ENCODE data around the gene PDGFA. TPM values are rescaled to one million over a fixed set of nuclear protein-coding genes. Genes with fewer than 3 reads are reported as not detected.

Gene PDGFA
- total and polyA plus RNA-seq, 4 donors: 25.5 to 76.8 (median 58.3) TPM

DNA sequence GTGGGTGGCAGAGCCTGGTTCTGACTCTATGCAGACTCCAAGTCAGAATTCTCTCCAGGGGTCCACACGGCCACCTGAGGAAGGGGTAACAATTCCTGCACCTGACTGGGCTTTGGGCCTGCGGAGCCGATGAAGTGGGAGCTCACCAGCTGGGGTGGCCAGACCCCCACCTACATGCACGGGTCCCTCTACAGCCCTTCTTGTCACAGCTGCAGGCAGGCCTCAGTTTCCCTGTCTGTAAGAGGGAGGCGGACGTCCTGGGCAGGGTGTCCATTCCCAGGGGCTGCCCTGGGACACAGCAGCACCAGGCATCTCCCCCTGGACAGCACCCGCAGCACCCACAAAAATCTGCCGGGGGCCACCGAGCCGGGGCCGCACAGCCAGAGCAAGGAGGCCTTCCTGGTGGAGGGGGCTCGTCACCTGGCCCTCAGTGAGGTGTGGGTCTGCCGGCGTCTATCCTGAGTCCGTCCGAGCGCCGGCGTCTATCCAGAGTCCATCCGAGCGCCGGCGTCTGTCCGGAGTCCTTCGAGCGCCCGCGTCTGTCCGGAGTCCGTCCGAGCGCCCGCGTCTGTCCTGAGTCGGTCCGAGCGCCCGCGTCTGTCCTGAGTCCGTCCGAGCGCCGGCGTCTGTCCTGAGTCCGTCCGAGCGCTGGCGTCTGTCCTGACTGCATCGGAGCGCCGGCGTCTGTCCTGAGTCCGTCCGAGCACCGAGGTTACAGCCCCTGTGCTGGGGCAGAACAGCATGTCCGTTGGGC is 65.1 kb downstream of the PDGFA start:
- Histone ChIP-seq H3K4me1 (ENCODE audit: control insufficient read depth, insufficient read depth, low read length) (peaks cover 42% of the 10 kb centered on the region), H3K27me3 (ENCODE audit: control insufficient read depth, insufficient read depth, low read length) (peaks cover 26% of the 10 kb centered on the region), H3K36me3 (ENCODE audit: control insufficient read depth, insufficient read depth, low read length) (no peaks in the 10 kb centered on the region), H3K4me3 (ENCODE audit: low read depth, low read length) (no peak overlapping the region), H3K9me3 (ENCODE audit: control insufficient read depth, insufficient read depth, low read length) (no peaks in the 10 kb centered on the region), H3K27ac (ENCODE audit: low read depth, low read length) (no peak overlapping the region)
- no peak for DNase-seq (ENCODE audit: low read depth in 4 of 6, low spot score in 6 of 6)
- 94% methylated on average over 56 of the region's 56 CpGs for WGBS (ENCODE audit: insufficient coverage)

DNA sequence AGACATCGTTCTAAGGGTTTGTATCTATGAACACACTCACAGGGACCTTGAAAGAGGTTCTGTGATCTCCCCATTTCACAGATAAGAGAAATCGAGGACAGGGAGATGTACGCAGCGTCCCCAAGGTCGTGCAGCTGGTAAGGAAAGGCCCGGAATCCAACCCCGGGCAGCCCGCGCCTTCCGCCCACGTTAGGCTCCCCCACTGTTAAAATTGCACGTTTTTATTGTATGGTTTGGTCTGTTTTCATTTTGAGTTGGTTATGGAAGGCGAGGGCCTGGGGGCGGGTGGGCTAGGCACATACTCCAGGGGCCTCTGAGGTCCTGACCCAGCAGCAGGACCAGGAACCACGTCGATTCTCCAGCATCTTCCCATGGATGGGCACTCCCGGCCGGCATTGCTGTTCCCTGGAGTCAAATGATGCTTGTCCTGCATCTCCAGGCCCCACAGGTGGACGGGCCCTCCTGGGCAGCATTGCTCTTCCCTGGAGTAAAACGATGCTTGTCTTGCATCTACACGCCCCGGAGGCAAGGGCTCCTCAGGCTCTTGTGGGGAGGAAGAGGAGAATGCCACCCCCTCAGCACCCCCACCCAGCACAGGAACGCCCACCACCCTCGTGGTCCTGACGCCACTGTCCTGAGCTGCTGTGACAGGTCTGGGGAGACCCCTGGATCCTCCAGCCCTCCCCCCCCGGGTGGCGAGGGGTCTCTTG is 65.9 kb downstream of the PDGFA start:
- Histone ChIP-seq H3K4me3 (ENCODE audit: low read depth, low read length) (no peak overlapping the region), H3K9me3 (ENCODE audit: control insufficient read depth, insufficient read depth, low read length) (no peaks in the 10 kb centered on the region), H3K27ac (ENCODE audit: low read depth, low read length) (no peak overlapping the region), H3K36me3 (ENCODE audit: control insufficient read depth, insufficient read depth, low read length) (no peaks in the 10 kb centered on the region), H3K4me1 (ENCODE audit: control insufficient read depth, insufficient read depth, low read length) (peaks cover 42% of the 10 kb centered on the region), H3K27me3 (ENCODE audit: control insufficient read depth, insufficient read depth, low read length) (peaks cover 26% of the 10 kb centered on the region)
- WGBS (ENCODE audit: insufficient coverage): 87% methylated on average over 16 of the region's 27 CpGs
- no peak for DNase-seq (ENCODE audit: low read depth in 4 of 6, low spot score in 6 of 6)

DNA sequence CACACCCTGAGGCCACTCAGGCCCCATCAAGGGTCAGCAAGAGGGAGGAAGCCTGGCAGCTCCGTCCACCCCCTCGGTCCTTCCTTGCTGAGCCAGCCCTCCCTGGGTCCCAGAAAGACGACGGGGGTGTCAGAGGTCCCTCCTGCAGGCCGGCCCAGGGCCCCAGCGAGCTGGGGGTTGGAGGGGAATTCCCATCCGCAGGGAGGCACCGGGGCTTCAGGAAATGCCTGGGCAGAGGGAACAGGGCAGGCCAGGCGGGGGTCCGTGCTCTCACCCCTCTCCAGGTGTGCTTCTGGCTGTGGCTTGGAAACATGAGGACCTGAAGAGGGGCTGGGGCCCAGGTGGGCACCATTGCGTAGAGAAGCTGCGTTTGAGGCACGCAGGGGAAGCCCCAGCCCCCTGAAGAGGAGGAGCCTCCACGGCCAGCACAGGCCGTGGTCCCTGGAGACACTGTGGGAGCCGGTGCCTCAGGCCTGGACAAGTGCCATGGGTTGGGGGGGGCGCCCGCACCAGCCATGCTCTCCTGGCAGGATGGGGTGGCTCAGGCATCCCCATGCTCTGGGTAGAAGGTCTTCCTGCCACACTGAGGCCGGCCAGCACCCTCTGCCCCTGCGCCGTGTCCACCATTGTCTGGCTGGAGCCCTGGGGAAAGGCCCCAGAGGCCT is 66.7 kb downstream of the PDGFA start:
- Histone ChIP-seq H3K36me3 (ENCODE audit: control insufficient read depth, insufficient read depth, low read length) (no peaks in the 10 kb centered on the region), H3K27ac (ENCODE audit: low read depth, low read length) (no peak overlapping the region), H3K4me3 (ENCODE audit: low read depth, low read length) (no peak overlapping the region), H3K4me1 (ENCODE audit: control insufficient read depth, insufficient read depth, low read length) (peaks cover 39% of the 10 kb centered on the region), H3K9me3 (ENCODE audit: control insufficient read depth, insufficient read depth, low read length) (no peaks in the 10 kb centered on the region), H3K27me3 (ENCODE audit: control insufficient read depth, insufficient read depth, low read length) (peaks cover 26% of the 10 kb centered on the region)
- WGBS (ENCODE audit: insufficient coverage): 64% methylated on average over 21 of the region's 21 CpGs
- no peak for DNase-seq (ENCODE audit: low read depth in 4 of 6, low spot score in 6 of 6)

DNA sequence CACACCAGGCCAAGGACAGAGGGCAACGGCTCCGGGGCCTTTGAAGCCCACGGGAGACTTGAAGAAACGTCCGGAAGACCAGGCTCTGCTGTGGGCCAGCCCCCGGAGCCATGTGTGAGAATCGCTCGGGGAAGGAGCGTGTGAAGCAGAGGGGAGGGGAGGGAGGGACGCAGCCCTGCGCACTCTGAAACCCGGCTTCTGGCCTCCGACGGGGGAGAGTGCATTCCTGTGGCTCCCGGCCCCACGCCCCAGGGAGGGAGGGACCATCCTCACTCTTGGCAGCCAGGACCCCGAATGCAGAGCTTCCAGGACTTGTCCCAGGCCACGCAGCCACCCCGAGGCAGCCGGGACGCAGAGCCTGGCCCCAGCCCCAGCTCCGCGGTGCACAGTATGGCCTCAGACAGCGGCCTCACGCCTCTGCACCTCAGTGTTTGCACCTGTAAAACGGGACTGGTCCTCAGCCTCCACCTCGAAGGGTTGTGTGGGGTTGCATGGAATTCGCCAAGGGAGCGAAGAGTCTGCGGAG is 67.4 kb downstream of the PDGFA start:
- Histone ChIP-seq H3K27me3 (ENCODE audit: control insufficient read depth, insufficient read depth, low read length) (peaks cover 26% of the 10 kb centered on the region), H3K36me3 (ENCODE audit: control insufficient read depth, insufficient read depth, low read length) (no peaks in the 10 kb centered on the region), H3K9me3 (ENCODE audit: control insufficient read depth, insufficient read depth, low read length) (no peaks in the 10 kb centered on the region), H3K4me3 (ENCODE audit: low read depth, low read length) (no peak overlapping the region), H3K4me1 (ENCODE audit: control insufficient read depth, insufficient read depth, low read length) (peaks cover 38% of the 10 kb centered on the region), H3K27ac (ENCODE audit: low read depth, low read length) (no peak overlapping the region)
- WGBS (ENCODE audit: insufficient coverage): 29% methylated on average over 30 of the region's 30 CpGs
- no peak for DNase-seq (ENCODE audit: low read depth in 4 of 6, low spot score in 6 of 6)

DNA sequence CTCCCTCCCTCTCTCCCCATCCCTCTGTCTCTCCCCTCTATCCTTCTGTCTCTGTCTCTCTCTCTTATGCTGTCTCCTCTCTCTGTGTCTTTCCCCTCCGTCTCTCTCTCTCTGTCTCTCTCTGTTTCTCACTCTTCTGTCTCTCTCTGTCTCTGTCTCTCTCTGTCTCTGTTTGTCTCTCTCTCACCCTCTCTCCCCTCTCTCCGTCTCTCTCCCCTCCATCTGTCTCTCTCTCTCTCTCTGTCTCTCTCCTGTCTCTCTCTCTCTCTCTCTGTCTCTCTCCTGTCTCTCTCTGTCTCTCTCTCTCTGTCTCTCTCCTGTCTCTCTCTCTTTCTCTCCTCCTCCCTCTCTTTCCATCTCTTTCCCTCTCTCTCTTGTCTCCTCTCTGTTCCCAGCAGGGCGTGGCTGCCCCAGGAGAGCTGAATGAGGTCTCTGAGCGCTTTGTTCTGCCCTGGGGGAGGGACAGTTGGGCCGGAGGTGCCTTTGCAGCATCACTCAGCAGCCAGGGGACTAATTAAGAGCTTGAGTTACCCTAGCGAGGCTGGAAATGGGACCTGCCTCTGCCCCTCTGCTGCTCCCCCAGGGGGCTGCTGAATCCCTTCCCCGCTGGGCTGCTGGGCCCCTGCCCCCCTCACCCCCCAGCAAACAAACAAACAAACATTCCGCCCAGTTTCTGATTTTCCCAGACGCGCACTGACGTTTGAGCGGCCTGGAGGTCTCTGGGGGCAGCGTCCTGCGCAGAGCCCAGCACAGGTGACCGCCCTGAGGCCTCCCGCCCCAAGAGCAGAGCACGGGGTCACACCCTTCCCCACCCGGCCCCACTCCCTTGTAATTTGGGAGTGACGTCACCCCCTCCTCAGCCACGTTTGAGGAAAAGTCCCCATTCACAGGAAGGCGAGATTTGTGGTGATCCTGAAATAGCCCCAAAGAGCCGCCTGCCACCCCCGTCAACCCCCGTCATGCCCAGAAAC is 68.1 kb downstream of the PDGFA start:
- peaks cover 26% of the 10 kb centered on the region for H3K27me3 ChIP-seq (ENCODE audit: control insufficient read depth, insufficient read depth, low read length)
- 39% methylated on average over 20 of the region's 24 CpGs for WGBS (ENCODE audit: insufficient coverage)
- no peak overlapping the region for H3K27ac ChIP-seq (ENCODE audit: low read depth, low read length)
- H3K9me3 ChIP-seq (ENCODE audit: control insufficient read depth, insufficient read depth, low read length): no peaks in the 10 kb centered on the region
- no peak overlapping the region for H3K4me3 ChIP-seq (ENCODE audit: low read depth, low read length)
- DNase-seq (ENCODE audit: low read depth in 4 of 6, low spot score in 6 of 6): no peak
- H3K4me1 ChIP-seq (ENCODE audit: control insufficient read depth, insufficient read depth, low read length): peaks cover 38% of the 10 kb centered on the region
- H3K36me3 ChIP-seq (ENCODE audit: control insufficient read depth, insufficient read depth, low read length): no peaks in the 10 kb centered on the region

DNA sequence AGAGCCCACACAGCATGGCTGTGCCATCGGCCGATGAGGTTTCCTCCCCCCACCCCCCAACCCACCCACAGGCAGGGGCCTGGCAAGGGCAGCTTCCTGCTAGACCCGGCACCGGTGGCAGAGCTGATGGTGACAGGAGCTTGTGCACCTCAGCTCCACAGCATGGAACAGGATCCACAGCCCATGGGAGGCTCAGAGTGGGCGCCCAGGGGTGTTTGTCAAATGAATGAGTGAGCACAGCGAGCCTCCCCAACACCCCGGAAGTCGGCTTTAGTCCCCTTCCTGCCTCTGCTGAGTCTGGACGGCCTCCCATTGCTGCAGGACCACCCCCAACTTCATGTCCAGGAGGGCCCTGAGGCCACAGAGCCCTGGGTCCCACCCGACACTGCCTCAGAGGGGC is 68.9 kb downstream of the PDGFA start:
- H3K27me3 ChIP-seq (ENCODE audit: control insufficient read depth, insufficient read depth, low read length): peaks cover 26% of the 10 kb centered on the region
- no peak for DNase-seq (ENCODE audit: low read depth in 4 of 6, low spot score in 6 of 6)
- H3K4me1 ChIP-seq (ENCODE audit: control insufficient read depth, insufficient read depth, low read length): peaks cover 43% of the 10 kb centered on the region
- no peak overlapping the region for H3K27ac ChIP-seq (ENCODE audit: low read depth, low read length)
- no peak overlapping the region for H3K4me3 ChIP-seq (ENCODE audit: low read depth, low read length)
- 67% methylated on average over 10 of the region's 10 CpGs for WGBS (ENCODE audit: insufficient coverage)
- H3K9me3 ChIP-seq (ENCODE audit: control insufficient read depth, insufficient read depth, low read length): no peaks in the 10 kb centered on the region
- no peaks in the 10 kb centered on the region for H3K36me3 ChIP-seq (ENCODE audit: control insufficient read depth, insufficient read depth, low read length)

DNA sequence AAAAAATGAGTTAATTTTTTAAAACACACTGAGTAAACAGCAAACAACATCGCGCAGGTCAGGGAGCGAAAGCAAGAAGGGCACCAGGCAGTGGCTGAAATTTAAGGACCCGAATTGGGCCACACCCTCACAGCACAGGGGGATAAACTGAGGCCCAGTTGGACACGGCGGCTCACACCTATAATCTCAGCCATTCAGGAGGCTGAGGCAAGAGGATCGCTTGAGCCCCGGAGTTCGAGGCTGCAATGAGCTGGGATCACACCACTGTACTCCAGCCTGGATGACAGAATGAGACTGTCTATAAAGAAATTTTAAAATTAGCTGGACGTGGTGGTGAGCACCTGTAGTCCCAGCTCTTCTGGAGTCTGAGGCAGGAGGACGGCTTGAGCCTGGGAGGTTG is 69.6 kb downstream of the PDGFA start:
- Histone ChIP-seq H3K27ac (ENCODE audit: low read depth, low read length) (no peak overlapping the region), H3K27me3 (ENCODE audit: control insufficient read depth, insufficient read depth, low read length) (peaks cover 26% of the 10 kb centered on the region), H3K9me3 (ENCODE audit: control insufficient read depth, insufficient read depth, low read length) (no peaks in the 10 kb centered on the region), H3K4me3 (ENCODE audit: low read depth, low read length) (no peak overlapping the region), H3K4me1 (ENCODE audit: control insufficient read depth, insufficient read depth, low read length) (peaks cover 43% of the 10 kb centered on the region), H3K36me3 (ENCODE audit: control insufficient read depth, insufficient read depth, low read length) (no peaks in the 10 kb centered on the region)
- WGBS (ENCODE audit: insufficient coverage): 76% methylated on average over 5 of the region's 11 CpGs
- DNase-seq (ENCODE audit: low read depth in 4 of 6, low spot score in 6 of 6): no peak

DNA sequence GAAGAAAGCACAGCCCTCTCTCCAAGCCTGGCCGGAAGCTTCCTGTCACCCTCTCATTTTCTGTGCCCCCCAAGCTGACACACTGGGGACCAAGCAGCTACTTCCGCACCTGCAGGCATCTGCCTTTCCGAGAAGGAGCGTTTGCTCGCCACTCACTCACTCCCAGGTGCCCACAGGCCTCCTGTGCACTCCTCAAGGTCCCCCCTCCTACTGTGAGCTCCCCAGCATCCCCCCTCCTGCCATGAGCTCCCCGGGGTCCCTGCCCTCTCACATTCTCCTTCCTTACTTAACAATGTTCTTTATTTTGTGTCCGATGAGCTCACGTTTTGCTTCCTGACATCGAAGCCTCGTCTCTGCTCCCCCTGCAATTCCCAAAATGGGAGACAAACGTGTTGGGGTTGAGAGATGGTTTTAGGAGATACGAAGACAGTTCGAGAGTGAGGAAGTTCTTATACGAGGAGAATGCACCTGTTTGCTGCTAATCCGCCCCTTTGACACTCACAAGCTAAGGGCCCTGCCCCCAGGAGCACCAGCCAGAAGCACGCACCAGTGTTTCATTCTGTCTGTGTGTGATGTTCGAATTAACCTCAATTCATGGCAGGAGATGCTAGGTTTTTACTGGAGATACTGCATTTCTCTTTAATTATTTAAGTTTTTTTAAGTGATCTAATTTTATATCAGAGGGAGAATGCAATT is 70.2 kb downstream of the PDGFA start:
- no peaks in the 10 kb centered on the region for H3K36me3 ChIP-seq (ENCODE audit: control insufficient read depth, insufficient read depth, low read length)
- DNase-seq (ENCODE audit: low read depth in 4 of 6, low spot score in 6 of 6): no peak
- 63% methylated on average over 9 of the region's 17 CpGs for WGBS (ENCODE audit: insufficient coverage)
- H3K27ac ChIP-seq (ENCODE audit: low read depth, low read length): no peak overlapping the region
- H3K4me3 ChIP-seq (ENCODE audit: low read depth, low read length): no peak overlapping the region
- H3K4me1 ChIP-seq (ENCODE audit: control insufficient read depth, insufficient read depth, low read length): peaks cover 46% of the 10 kb centered on the region
- H3K27me3 ChIP-seq (ENCODE audit: control insufficient read depth, insufficient read depth, low read length): peaks cover 26% of the 10 kb centered on the region
- no peaks in the 10 kb centered on the region for H3K9me3 ChIP-seq (ENCODE audit: control insufficient read depth, insufficient read depth, low read length)

Data from spinal cord (tissue), 10 donors.